Spleen (tissue), 7 donors: ENCODE results near the gene CHD1L.

Experiments used
- CTCF ChIP-seq, 11 experiments: fragments of 200-600 bp in 7 of 11; fragments of 450-650 bp in 4 of 11; sonication (generic) in 4 of 11; IDR thresholded peaks in 8 of 11; conservative IDR thresholded peaks in 3 of 11; 1 replicate in 7 of 11; 2 replicates in 4 of 11; pipeline versions ENCODE4 v1.4.0 to v1.8.0; 2016 to 2021; ENCODE audit warnings: antibody characterized with exemption in 11 of 11, inconsistent platforms in 4 of 11, mild to moderate bottlenecking in 1 of 11
- POLR2A ChIP-seq, 3 donors: fragments of 450-650 bp; IDR thresholded peaks; one replicate each; pipeline ENCODE4 v1.5.1; 2017; ENCODE audit warnings: antibody characterized with exemption in 3 of 3, mild to moderate bottlenecking in 1 of 3
- donor health status: DM: no; HTN: no; CAD: no; lungs with moderate emphysema.
- donor health status: DM: no; HTN: no; CAD: no.
- donor health status: DM: no; HTN: no; CAD: no.

- TF ChIP-seq CTCF (IDR thresholded peaks at IDR 0.05 in 8 of 11, conservative IDR thresholded peaks at IDR 0.05 in 3 of 11): no peak
- no peak for TF ChIP-seq POLR2A (IDR thresholded peaks at IDR 0.05)
These were observed 493 bp upstream of the CHD1L start for GRCh38 chr1:147241934-147242448.
